HG03139 (cell line): ENCODE data around the gene DLX4.

Experiments
- ATAC-seq: cut with Tn5 transposase; IDR thresholded peaks from one replicate; pipeline ENCODE4 v1.9.1; 2021; ENCODE audit not compliant: unreplicated experiment

Gene DLX4

GRCh38 chr17:49969134-49969759, at the start of gene DLX4:
Gene DLX4, plus strand, starts transcription at chr17:49969190. Its CDS starts 279 bp downstream, at chr17:49969469.
- ATAC-seq, result no peak

GRCh38 chr17:49920030-49920769, 48.8 kb upstream of the DLX4 start:
- no peak for ATAC-seq

DNA sequence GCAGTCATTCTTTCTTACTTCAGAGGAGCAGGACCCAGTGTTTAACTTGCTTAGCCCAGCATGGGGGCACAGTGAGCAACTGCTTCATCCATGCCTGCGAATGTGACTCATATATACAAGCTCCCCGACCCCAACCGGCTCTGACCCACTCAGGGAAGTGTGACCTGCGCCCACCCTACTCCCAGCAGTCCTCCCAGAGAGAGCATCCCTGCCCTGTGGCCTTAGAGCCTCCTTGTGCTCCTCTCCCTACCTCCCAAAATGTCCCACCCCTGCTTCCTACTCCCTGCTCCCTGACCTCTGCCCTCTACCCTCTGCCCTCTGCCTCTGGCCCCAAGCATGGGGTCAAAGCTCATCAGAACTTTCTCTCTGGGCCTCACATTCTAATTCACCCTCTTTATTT, 46.9 kb upstream of the DLX4 start:
- ATAC-seq, result no peak

GRCh38 chr17:49924116-49924515, 44.9 kb upstream of the DLX4 start:
- no peak for ATAC-seq

DNA sequence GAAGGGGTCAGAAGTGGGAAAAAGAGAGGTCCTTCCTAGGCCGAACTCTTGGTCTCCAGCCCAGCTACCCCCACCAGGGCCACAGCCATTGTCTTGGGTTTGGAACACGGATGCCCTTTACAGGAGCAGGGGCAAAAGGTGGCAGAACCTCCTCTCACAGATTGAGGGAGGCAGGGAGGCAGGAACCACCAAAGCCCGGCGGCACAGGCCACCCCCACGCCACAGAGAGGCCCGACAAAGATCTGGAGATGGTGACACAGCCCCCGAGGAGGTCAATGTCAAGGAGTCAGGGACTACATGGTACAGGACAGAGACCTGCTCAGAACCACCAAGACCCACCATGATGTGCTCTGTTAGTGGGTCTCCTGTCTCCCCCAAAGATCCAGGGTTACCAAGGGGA, 44.4 kb upstream of the DLX4 start:
- ATAC-seq, result no peak

DNA sequence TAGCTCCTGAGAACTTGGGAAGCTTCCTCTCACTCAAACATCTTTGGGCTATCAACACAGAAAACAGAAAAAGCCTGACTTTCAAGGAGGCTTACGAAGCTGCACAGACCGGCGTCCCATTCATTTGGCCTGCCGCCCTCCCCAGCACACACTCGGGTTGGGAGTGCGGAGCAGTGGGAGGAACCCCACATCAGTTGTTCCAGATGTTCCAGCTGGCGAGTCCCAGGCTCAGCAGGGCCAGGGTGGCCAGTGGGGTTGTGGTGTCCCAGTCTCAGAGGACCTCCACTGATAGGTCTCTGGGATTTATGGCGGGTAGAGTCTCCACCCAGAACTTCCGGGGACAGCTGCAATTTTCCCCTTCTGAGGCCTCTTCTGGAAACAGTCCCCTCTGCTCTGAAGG, 43.1 kb upstream of the DLX4 start:
- ATAC-seq, result no peak

GRCh38 chr17:49926886-49927285, 42.1 kb upstream of the DLX4 start:
- ATAC-seq, result no peak

- ATAC-seq, result no peak
Observed at GRCh38 chr17:49928126-49928800, 40.7 kb upstream of the DLX4 start.

DNA sequence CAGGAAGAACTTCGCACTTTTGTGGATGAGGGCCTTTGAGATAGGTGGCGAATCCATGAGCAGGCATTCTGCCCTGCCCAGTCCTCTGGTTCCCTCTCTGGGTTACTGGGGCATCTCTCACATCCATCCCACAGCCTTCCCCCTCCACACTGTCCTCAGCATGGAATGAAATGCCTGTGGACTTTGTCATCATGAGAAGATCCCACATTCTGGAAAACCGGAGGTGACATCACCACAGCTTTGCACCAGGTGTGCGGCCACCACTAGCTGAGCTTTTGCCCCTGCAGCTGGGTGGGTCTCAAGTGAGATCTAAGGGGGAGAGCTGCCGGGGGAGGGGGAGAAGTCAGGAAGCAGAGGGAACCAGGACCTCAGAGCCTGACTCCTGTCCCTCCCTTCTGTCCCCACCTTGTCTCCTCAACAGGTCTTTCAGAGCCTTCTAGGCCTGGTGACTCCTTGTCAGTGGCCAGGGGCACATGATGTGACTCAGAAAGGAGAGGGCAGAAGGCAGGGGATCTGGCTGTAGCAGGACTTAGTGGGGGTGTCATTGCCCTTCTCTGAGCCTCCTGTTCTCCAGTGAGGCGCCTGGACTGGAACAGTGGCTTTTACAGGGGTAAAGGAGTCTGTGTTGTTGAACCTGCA, 40.0 kb upstream of the DLX4 start:
- ATAC-seq, result no peak

DNA sequence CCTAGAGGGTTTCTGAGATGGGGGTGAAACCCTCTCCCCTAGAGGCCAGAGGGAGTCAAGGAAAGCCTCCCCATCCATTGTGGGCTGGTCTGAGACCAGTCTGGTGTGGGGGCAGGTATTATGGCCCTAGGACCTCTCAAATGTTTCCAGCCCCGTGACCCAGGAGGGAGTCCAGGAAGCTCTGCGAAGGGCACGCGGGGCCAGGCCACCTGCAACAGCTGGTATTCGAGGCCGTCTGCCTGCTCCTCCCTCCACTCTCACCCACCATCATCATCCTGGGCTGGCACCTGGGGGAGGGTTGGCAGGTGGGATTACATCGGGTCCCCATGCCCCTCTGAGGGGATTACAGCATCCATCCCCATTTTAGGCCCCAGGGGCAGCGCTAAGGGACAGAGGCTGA, 38.1 kb upstream of the DLX4 start:
- ATAC-seq, result no peak

GRCh38 chr17:49931416-49932137, 37.4 kb upstream of the DLX4 start:
- no peak for ATAC-seq

DNA sequence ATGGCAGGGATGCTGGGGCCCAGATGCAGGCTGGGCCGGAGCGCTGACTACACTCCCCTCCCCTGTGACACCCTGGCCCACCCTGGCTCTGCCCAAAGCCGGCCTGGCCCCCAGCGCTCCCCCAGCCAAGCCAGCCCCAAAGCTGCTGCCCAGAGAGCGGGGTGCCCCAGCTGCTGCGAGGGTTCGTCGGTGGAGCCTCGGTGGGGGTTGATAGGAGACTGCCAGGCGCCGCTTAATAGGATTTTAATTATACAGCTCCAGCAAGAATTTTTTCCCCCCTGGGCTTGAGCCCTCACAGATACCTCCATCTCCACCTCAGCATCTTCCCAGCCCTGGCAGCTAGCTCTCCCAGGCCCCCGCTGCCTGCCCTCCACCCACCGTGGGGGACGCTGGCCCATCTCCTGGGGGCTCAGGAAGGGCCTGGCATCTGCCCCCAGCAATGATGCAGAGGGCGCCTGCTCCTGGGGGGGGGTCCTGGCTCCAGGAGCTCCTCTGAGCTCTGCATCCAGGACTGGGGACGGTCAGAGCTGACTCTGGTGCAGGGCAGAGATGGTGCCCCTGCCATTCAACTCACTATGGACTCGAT, 36.8 kb upstream of the DLX4 start:
- no peak for ATAC-seq

DNA sequence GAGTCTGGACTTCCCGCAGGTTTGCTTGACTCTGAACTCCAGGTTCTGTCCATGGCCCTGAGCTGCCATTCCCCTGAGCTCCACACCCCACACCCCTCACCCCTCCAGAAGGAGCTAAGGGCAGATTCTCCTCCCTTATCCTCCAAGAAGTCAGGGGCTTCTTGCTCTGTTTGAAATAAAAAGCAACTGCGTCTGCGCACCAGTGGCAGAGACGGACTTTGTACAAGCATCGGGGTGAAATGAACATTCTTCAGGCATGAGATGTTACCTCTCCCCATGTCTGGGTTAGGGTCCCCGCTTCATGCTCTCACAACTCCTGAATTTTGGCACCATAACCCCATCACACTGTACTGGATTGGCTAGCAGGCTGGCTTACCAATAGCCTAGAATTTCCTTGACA, 36.1 kb upstream of the DLX4 start:
- ATAC-seq, result no peak

GRCh38 chr17:49935526-49936210, 33.3 kb upstream of the DLX4 start:
- ATAC-seq, result no peak

- no peak for ATAC-seq
Observed at GRCh38 chr17:49936386-49936785, 32.6 kb upstream of the DLX4 start.

DNA sequence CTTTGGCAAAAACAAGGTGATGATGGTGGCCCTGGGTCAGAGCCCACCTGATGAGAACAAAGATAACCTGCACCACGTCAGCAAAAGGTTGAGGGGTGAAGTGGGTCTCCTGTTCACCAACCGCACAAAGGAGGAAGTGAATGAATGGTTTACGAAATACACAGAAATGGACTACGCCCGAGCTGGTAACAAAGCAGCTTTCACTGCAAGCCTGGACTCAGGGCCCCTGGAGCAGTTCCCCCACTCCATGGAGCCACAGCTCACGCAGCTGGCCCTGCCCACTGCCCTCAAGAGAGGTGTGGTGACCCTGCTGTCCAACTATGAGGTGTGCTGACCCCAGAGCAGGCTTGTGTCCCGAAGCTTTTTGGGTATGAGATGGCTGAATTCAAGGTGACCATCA, 29.7 kb upstream of the DLX4 start:
- no peak for ATAC-seq

DNA sequence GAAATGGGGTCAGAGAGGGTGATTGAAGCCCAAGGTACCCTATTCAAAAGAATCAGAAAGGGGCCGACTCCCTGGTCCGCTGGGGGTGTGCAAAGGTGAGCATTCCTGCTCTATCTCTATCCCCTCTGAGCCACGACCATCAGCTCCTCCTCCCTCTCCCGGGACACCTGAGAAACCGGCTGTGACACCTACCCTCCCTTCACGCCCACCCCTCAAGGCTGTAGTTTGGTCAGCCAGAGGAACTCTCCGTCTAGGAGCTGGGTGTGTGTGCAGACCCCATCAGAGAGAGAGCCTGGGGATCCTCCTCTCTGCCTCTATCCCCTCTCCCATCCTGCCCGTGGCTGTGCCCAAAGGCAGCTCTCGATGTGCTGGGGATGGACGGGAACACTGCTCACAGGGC, 27.6 kb upstream of the DLX4 start:
- ATAC-seq, result no peak

DNA sequence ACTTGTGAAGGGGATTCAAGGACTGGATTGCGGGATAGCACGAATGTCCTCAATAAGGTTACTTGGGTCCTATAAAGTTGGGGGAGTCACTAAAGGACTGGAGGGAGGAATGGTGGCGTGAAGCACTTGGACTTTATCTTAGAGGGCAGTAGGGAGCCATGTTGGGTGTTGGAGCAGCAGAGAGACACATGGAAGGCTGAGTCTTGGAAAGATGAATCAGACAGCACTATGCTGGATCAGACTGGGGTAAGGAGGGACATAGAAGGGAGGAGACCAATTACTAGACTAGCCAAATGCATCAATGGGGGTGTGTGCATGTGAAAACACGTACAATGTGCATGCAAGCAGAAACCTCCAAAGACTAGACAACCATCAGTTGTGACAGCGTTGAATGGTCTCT, 26.0 kb upstream of the DLX4 start:
- ATAC-seq, result no peak

GRCh38 chr17:49944273-49944870, 24.6 kb upstream of the DLX4 start:
- no peak for ATAC-seq

DNA sequence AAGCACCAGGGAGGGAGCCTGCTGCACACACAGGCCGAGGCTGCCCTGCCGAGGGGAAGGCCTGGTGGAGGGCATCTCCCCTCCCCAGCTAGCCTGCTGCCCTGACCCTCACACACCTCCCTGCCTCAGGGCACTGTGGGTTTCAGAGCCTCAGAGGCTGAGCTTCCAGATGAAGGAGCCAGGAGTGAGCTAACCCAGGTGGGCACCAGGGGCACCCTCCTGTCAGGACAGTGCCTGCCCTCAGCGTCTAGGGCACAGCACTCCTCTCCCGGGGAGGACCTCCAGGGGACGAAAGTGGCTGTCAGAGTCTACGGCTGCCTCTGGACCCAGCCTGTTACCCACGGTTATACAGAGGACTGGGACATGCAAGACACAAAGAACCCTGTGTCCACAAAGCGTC, 22.8 kb upstream of the DLX4 start:
- no peak for ATAC-seq
